ENCODE data around the gene LARGE1. TPM values are rescaled to one million over a fixed set of nuclear protein-coding genes. Genes with fewer than 3 reads are reported as not detected.

LARGE1 gene
- total and polyA plus RNA-seq, 7 donors: 14.9 to 91.6 (median 46.1) TPM

DNA sequence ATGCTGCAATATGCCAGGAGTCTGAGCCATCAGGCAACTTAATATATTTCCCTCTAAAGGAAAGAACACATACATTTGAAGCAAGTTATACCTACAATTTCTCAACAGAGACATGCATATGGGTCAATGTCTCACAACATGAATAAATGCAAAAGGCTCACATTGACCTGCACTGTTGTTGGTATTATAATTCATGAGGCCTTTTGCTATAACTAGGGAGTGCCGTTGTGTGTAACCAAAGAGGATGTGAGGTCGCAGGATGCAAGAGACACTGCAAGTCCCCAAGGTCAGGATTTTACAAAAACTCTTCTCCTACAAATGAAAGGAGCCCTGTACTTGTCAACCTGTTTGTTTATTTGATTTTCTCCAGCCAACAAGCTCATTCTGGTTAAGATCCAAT, 250.5 kb downstream of the LARGE1 start:
- no peak overlapping the region for H3K27ac ChIP-seq
- 64 to 74% (median 68%) methylated on average over 2 of the region's 2 CpGs for WGBS, 3 donors
- H3K9me3 ChIP-seq: no peaks in the 10 kb centered on the region
- DNase-seq: no peak
- intact Hi-C loops (cut with DNase I): no loop called here
- ATAC-seq: no peak
- no peak for TF ChIP-seq CTCF (IDR thresholded peaks at IDR 0.05)
- peaks cover 16% of the 10 kb centered on the region for H3K4me1 ChIP-seq
- H3K36me3 ChIP-seq (ENCODE audit: insufficient read depth in 1 of 2, low read depth in 1 of 2): no peaks in the 10 kb centered on the region
- H3K27me3 ChIP-seq (ENCODE audit: insufficient read depth in 3 of 3, low read length in 2 of 3): no peaks in the 10 kb centered on the region
- no peak overlapping the region for H3K4me3 ChIP-seq

GRCh38 chr22:33666961-33667619, 253.2 kb downstream of the LARGE1 start:
- intact Hi-C loops (cut with DNase I): no loop called here
- WGBS, 3 donors: 52 to 64% (median 55%) methylated on average over 6 of the region's 6 CpGs
- DNase-seq: no peak
- no peak for ATAC-seq
- Histone ChIP-seq H3K27ac (no peak overlapping the region), H3K36me3 (ENCODE audit: insufficient read depth in 1 of 2, low read depth in 1 of 2) (no peaks in the 10 kb centered on the region), H3K4me3 (no peak overlapping the region), H3K9me3 (no peaks in the 10 kb centered on the region), H3K4me1 (peaks cover 16% of the 10 kb centered on the region), H3K27me3 (ENCODE audit: insufficient read depth in 3 of 3, low read length in 2 of 3) (no peaks in the 10 kb centered on the region)
- no peak for TF ChIP-seq CTCF (IDR thresholded peaks at IDR 0.05)

DNA sequence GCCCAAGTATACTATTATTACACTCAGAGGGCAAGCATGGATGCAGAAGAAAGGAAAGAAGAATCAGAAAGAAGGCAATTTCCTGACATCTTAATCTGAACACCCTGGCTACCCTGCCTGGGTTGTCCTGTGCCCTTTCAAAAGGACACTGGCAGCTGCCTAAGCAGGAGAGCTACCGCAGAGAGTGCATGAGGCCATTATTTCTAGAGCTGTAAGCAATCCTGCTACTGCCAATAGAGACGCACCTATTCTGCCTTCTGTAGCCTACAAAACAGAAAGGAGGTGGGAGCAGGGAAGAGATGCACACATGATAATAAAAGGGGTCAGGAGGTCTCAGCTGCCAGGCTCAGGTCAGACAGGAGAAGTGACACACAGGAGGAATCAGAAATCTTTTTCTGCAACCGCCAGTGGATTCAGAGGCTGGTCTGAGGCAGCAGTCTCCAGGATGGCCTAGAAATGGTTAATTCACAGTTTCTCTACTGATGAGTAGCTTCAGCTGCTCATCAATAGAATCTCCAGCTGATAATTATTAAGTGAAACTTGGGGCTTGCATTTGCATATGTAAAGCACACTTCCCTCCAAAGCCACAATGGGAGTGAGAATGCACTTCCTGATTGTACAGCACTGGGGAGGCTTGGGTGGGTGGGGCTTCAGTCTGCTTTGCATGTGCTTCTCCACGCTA, 253.9 kb downstream of the LARGE1 start:
- H3K27me3 ChIP-seq (ENCODE audit: insufficient read depth in 3 of 3, low read length in 2 of 3): no peaks in the 10 kb centered on the region
- H3K4me3 ChIP-seq: no peak overlapping the region
- peaks cover 16% of the 10 kb centered on the region for H3K4me1 ChIP-seq
- no peak for TF ChIP-seq CTCF (IDR thresholded peaks at IDR 0.05)
- intact Hi-C loops (cut with DNase I): no loop called here
- DNase-seq (no peak), ATAC-seq (no peak)
- H3K9me3 ChIP-seq: no peaks in the 10 kb centered on the region
- no peaks in the 10 kb centered on the region for H3K36me3 ChIP-seq (ENCODE audit: insufficient read depth in 1 of 2, low read depth in 1 of 2)
- WGBS, 3 donors: 63 to 84% (median 67%) methylated on average over 4 of the region's 4 CpGs
- H3K27ac ChIP-seq: no peak overlapping the region

- intact Hi-C loops (cut with DNase I): no loop called here
- WGBS, 3 donors: 50 to 60% (median 51%) methylated on average over 2 of the region's 2 CpGs
- Histone ChIP-seq H3K36me3 (ENCODE audit: insufficient read depth in 1 of 2, low read depth in 1 of 2) (no peaks in the 10 kb centered on the region), H3K27ac (peak overlapping the region; percentile 32), H3K27me3 (ENCODE audit: insufficient read depth in 3 of 3, low read length in 2 of 3) (no peaks in the 10 kb centered on the region), H3K9me3 (no peaks in the 10 kb centered on the region), H3K4me1 (no peaks in the 10 kb centered on the region), H3K4me3 (no peak overlapping the region)
- ATAC-seq: peak in 2 of 4 donors; percentile 27 to 37
- no peak for DNase-seq
- no peak for TF ChIP-seq CTCF (IDR thresholded peaks at IDR 0.05)
These were observed 260.8 kb downstream of the LARGE1 start for GRCh38 chr22:33659448-33659847.
